GM19193 (cell line): ENCODE results near the gene ZNF416.
A peak's percentile ranks its signal among the peaks of the same experiment; 100 is the strongest.

Experiments used
- POLR2A ChIP-seq: IDR thresholded peaks from 4 replicates; pipeline ENCODE4 v1.6.1; 2011; ENCODE audit not compliant: insufficient read depth, insufficient read length; ENCODE audit errors: extremely low read depth

The ZNF416 gene

DNA sequence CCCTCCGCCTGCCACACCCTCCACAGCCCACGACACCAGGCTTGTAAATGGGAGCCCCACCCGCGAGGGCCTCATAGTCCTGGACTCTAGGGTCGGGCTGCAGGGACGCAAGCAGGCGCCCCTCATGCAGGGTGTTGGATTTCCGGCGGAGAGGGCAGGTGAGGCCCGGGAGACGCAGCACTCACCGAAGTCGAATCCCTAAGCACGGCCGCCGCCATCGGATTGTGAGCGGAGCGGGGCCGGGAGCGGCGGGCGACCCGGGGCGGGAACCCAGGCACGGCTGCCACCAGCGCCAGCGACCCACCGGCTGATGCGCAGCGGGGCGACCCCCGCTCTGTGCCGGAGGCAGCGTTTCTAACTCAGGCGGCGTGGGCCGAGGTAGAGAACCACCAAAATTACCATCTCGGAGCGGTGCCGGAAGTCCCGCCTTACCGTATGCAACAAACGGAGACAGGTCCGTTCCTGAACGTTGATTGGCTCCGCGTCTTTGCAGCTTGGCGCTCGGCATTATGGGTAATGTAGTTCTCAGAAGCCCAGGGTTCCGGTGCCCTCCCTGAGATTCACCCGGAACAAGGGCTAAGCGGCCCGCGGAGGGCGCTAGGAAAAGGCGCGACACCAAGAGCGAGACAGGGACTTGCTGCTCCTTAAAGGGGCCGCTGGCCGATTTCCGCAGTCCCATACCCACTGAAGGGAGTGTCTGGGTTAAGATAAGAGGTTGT lies at the start of gene ZNF416:
Gene ZNF416 (minus strand): TSS at position 425 of the 719 bp plus-strand sequence. CDS start 207 bp downstream, at position 218.
- TF ChIP-seq POLR2A = peak; percentile 64

DNA sequence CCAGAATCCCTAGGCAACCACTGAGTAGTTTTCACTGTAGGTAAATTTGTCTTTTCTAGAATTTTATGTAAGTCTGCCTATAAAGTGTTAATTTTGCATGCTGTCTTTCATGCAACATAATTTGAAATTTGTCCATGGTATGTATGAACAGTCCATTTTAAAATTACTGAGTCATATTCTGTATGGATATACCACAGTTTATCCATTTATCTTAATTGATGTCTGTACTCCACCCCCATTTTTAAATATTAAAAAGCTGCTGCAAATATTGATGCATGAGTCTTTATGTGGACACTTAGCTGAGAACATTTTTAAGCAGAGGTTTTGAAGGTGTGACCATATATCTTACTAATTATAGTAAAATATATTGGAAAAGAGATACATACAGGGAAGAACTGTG lies 44.4 kb upstream of the ZNF416 start:
- no peak for TF ChIP-seq POLR2A

DNA sequence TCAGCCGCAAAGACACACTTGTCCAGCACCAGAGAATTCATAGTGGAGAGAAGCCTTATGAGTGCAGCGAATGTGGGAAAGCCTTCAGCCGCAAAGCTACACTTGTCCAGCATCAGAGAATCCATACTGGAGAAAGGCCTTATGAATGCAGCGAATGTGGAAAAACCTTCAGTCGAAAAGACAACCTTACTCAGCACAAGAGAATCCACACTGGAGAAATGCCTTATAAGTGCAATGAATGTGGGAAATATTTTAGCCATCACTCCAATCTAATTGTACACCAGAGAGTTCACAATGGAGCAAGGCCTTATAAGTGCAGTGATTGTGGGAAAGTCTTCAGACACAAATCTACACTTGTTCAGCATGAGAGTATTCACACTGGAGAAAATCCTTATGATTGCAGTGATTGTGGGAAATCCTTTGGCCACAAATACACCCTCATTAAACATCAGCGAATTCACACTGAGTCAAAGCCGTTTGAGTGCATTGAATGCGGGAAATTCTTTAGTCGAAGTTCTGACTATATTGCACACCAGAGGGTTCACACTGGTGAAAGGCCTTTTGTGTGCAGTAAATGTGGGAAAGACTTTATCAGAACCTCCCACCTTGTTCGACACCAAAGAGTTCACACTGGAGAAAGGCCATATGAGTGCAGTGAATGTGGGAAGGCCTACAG lies 42.1 kb upstream of the ZNF416 start:
- no peak for TF ChIP-seq POLR2A

DNA sequence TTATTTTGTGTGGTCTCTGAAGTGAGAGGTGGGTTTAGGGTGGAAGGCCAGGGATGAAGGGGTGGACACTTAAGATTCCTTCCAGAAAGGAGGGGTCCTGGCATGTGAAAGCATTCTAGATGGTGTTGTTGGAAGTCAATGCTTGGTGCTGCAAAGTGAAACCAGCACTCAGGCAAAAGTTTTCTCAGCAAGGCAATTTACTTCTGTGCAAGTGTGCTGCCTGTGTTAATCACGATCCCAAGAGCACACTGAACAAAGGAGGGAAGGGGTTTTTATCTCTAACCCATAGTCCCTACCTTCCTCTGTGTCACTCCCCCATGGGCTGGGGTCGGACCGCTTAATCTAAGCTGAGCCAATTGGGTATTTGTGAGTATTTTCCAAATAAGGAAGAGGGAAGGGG lies 36.6 kb upstream of the ZNF416 start:
- TF ChIP-seq POLR2A = no peak

DNA sequence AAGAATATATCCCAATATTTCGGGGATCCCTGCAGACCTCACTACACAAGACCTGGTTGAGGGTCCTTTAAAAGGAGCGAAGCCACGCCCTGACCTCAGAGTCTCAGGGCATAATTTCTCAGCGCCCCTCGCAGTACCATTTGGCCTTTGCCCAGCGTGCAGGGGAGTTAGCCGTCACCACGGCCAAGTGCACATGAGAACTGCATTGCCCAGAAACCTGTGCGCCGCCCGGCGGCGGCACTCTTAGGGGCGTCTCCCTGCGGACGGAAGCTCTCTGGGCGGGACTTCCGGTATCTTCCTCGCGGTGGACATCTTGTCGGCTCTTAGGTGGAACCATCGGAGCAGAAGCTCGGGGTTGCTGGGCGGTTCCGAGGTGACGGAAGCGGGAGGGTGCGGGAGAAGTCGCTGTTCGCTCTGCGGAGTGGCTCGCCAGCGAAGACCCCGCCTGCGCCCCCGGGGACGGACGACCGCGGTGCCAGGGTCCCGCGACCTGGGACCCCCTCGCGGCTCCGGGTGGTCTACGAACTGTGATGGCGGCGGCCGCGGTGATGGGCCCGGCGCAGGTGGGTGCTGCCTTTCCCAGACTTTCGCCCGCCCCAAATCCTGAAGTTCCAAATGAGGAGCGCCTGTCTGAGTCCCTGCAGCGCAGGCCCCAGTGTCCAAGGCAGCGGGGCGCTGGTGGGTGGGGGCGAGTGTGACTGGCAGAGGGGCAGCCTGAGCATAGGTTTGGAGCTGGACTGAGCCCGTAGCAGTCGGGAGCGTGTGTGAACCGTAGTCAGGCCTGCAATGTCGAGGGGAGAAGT lies 35.4 kb upstream of the ZNF416 start, which contains the start of gene ZNF134:
Gene ZNF134 (plus strand): TSS at position 302 of the 803 bp plus-strand sequence. CDS start 5,227 bp downstream, outside the sequence.
- TF ChIP-seq POLR2A = peak; percentile 74

DNA sequence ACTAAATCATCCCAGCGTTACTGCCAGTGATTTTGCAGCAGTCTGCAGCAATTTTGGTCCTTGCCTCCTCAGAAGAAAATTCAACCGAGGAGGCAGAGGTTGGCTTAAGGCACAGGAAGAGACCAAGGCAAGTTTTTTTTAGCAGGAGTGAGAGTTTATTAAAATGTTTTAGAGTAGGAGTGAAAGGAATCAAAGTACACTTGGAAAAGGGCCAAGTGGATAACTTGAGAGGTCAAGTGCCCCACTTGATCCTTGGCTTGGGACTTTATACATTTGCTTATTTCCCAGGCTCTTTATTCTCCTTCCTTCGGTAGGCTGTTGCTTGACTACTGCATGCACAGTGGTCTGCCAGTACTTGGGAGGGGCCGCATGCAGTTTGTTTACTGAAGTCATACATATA lies 32.4 kb upstream of the ZNF416 start:
- no peak for TF ChIP-seq POLR2A

DNA sequence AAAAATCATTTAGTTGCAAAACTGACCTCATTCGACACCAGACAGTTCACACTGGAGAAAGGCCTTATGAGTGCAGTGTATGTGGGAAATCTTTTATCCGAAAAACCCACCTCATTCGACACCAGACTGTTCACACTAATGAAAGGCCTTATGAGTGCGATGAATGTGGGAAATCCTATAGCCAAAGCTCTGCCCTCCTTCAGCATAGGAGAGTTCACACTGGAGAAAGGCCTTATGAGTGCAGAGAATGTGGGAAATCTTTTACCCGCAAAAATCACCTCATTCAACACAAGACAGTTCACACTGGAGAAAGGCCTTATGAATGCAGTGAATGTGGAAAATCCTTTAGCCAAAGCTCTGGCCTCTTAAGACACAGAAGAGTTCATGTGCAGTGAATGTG lies 28.2 kb upstream of the ZNF416 start:
- TF ChIP-seq POLR2A = no peak

DNA sequence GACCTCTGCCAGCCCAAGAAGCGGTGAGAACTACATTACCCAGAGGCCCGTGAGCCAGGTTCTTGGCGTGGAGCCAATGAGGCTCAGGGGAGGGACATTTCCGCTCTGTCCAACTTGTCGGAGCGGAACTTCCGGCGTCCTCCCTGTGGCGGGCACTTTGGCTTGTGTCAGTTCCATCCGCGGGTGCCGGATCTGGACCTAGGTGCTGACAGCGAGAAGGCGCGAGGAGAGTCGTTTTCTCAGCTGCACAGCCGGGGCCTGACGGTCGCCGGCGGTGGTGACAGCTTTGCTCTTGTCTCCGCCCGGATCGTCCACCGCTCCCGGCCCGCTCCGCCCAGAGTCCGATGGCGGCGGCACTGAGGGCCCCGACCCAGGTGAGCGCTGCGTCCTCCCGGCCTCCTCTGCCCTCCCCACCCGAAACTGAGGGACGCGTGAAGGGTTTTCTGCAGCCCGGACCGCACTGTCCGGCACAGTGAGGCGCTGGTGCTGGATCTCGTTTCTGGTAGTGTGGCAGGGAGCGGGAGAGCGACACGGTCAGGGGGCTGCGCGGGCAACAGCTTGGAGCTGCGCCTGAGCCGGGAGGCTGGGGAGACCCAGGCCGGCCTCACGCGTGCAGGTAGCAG lies 21.2 kb upstream of the ZNF416 start, which contains the start of gene ZNF530:
Gene ZNF530 (plus strand): TSS at position 125 of the 623 bp plus-strand sequence. CDS start 4,461 bp downstream, outside the sequence.
- TF ChIP-seq POLR2A = peak; percentile 57

DNA sequence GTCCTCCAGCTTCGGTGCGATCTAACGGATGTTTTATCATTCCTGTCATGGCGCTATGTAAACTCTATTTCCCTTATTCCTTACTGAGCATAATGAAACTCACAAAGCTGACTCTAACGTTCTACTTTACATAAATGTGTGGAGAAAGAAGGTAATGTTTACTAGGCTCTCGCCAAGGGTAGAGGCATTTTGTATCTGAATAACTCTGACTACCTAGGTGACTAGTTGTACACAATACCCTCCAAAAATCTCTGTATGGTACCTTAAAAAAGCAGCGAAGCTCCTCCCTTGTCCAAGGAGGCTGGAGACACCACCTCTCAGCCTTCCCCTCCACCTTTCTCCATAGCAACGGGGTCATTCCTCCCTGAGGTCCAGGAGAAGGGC lies 20.7 kb upstream of the ZNF416 start:
- no peak for TF ChIP-seq POLR2A

DNA sequence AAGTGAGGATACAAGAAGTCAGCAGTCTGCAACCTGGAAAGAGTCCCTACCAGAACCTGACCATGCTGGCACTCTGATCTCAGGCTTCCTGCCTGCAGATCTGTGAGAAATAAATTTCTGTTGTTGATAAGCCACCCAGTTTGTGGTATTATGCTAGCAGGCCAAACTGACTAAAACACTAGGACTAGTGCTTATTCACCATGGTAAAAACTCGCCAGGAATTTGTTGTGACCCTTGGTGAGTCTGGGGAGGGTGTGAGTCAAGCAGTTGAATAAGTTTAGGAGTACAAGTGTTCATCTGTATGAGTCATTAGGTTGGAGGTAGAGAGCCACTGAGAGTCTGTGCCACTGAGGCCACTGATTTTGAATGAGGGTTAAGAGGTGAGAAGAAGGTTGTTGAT lies 8.8 kb upstream of the ZNF416 start:
- TF ChIP-seq POLR2A = no peak

DNA sequence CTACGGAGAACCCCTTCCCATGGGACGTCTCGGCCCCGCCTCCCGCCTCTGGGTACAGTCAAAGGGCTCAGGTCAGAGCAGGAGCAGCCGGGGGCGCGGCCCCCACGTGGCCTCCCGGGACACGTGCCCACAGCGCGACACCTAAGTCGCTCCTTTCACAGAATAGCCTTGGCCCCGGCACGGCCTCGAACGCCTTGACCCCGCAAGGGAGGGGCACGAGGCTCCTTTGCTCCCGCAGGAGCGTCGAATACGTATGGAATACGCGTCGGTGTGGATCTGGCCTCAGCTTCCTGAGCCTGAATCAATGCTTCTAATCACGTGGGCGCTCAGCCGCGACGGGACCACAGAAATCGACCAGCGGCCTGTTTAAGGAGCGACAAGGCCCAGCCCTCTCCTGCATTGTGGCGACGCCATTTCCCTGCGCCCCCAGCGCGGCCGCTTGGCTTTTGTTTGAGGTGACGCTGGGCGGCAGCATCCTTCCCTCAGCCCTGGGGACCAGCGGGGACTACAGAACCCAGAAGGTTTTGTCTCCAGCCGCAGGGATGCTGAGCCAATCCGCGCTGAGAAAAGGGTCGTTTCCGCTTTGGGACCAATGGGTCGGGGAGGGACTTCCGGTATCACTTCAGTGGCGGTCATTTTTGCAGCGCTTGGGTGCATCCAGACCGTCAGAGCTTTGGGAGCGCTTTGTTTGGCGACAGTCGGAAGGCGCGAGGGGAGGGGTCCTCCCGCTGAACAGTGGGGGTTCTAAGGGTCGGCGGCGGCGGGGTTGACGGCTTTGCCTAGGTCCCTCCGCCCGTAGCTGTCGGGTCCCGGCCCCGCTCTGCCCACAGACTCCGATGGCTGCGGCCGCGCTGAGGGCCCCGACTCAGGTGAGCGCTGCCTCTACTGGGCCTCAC lies 5.1 kb upstream of the ZNF416 start, which contains the start of gene ZIK1:
Gene ZIK1 (plus strand): TSS at position 625 of the 896 bp plus-strand sequence. CDS start 212 bp downstream, at position 837.
- TF ChIP-seq POLR2A = peak; percentile 52

DNA sequence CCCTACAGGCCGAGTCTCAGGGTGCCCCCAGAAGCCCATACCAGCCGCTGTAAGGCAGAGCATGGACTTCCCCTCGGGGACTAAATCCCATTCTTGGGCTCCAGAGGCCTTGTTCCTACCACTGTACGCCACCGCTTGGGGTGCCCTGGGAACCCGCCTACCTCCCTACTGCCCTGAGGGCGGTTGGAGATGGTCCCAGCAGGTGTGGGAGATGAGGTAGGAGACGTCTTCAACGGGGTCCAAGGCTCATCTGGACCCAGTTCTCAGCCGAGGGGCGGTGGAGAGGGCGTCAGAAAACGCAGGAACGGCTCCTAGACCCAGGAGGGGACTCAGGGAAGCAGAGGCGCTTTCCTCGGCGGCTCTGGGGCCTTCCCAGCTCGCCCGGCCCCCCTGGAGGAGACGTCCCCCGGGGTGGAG lies 4.4 kb upstream of the ZNF416 start:
- no peak for TF ChIP-seq POLR2A

DNA sequence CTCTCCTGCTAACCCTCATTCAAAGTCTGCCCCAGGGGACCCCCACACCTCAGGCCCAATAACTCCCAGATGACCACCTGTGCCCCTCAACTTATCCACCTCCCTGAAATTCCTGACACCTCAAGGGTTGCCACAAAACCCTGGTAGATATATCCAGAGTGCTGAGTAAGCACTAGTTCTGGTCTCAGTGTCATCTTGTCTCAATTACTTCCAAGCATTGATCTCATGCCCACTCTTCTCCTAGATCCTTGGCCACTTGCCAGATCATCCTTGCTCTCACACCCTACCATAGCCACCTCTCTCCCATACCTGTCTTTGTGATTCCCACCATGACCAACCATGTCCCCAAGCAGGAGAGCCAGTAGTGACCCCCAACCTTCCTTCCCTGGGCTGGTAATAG lies 2.0 kb downstream of the ZNF416 start:
- no peak for TF ChIP-seq POLR2A
